Activated effector memory CD4-positive, alpha-beta T cell treated with Interleukin-2 at 50 U/mL for 16 hours (primary cell): Measurements from ENCODE around the gene GRIA4.

Experiments used
- DNase-seq: peaks from one replicate; pipeline ENCODE4 v3.0.0-alpha.2; 2020

GRIA4 gene

GRCh38 chr11:105639527-105639926, 29.7 kb downstream of the GRIA4 start:
- no peak for DNase-seq

GRCh38 chr11:105641433-105641832, 31.6 kb downstream of the GRIA4 start:
- DNase-seq, result no peak

- DNase-seq, result no peak
Observed at GRCh38 chr11:105642870-105643269, 33.0 kb downstream of the GRIA4 start.

GRCh38 chr11:105644839-105645573, 35.1 kb downstream of the GRIA4 start:
- DNase-seq, result no peak

- no peak for DNase-seq
Observed at GRCh38 chr11:105647780-105648179, 37.9 kb downstream of the GRIA4 start.

- DNase-seq, result no peak
Observed at GRCh38 chr11:105648762-105649161, 38.9 kb downstream of the GRIA4 start.

GRCh38 chr11:105665281-105665680, 55.4 kb downstream of the GRIA4 start:
- DNase-seq, result no peak

- DNase-seq, result no peak
Observed at GRCh38 chr11:105667441-105667840, 57.6 kb downstream of the GRIA4 start.

GRCh38 chr11:105670811-105671210, 60.9 kb downstream of the GRIA4 start:
- no peak for DNase-seq

GRCh38 chr11:105673089-105673488, 63.2 kb downstream of the GRIA4 start:
- no peak for DNase-seq

GRCh38 chr11:105689631-105690030, 79.8 kb downstream of the GRIA4 start:
- DNase-seq, result no peak

GRCh38 chr11:105690467-105690866, 80.6 kb downstream of the GRIA4 start:
- no peak for DNase-seq

GRCh38 chr11:105693075-105693759, 83.3 kb downstream of the GRIA4 start:
- DNase-seq, result no peak

- DNase-seq, result no peak
Observed at GRCh38 chr11:105696000-105696399, 86.1 kb downstream of the GRIA4 start.

GRCh38 chr11:105697291-105697690, 87.4 kb downstream of the GRIA4 start:
- no peak for DNase-seq

GRCh38 chr11:105699203-105699602, 89.3 kb downstream of the GRIA4 start:
- DNase-seq, result no peak

GRCh38 chr11:105700271-105700670, 90.4 kb downstream of the GRIA4 start:
- no peak for DNase-seq

GRCh38 chr11:105701098-105701497, 91.2 kb downstream of the GRIA4 start:
- no peak for DNase-seq

- DNase-seq, result no peak
Observed at GRCh38 chr11:105705786-105706530, 96.1 kb downstream of the GRIA4 start.

- no peak for DNase-seq
Observed at GRCh38 chr11:105713106-105713505, 103.2 kb downstream of the GRIA4 start.

- DNase-seq, result no peak
Observed at GRCh38 chr11:105713696-105714095, 103.8 kb downstream of the GRIA4 start.

- no peak for DNase-seq
Observed at GRCh38 chr11:105718641-105719040, 108.8 kb downstream of the GRIA4 start.

GRCh38 chr11:105719073-105719822, 109.4 kb downstream of the GRIA4 start:
- no peak for DNase-seq
